GM18868 (cell line): Measurements from ENCODE around the gene TRAK1.

Experiments
- ATAC-seq: cut with Tn5 transposase; IDR thresholded peaks from one replicate; pipeline ENCODE4 v1.9.1; 2021; ENCODE audit warnings: mild to moderate bottlenecking, moderate library complexity; ENCODE audit not compliant: unreplicated experiment

Gene TRAK1, protein sequence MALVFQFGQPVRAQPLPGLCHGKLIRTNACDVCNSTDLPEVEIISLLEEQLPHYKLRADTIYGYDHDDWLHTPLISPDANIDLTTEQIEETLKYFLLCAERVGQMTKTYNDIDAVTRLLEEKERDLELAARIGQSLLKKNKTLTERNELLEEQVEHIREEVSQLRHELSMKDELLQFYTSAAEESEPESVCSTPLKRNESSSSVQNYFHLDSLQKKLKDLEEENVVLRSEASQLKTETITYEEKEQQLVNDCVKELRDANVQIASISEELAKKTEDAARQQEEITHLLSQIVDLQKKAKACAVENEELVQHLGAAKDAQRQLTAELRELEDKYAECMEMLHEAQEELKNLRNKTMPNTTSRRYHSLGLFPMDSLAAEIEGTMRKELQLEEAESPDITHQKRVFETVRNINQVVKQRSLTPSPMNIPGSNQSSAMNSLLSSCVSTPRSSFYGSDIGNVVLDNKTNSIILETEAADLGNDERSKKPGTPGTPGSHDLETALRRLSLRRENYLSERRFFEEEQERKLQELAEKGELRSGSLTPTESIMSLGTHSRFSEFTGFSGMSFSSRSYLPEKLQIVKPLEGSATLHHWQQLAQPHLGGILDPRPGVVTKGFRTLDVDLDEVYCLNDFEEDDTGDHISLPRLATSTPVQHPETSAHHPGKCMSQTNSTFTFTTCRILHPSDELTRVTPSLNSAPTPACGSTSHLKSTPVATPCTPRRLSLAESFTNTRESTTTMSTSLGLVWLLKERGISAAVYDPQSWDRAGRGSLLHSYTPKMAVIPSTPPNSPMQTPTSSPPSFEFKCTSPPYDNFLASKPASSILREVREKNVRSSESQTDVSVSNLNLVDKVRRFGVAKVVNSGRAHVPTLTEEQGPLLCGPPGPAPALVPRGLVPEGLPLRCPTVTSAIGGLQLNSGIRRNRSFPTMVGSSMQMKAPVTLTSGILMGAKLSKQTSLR

GRCh38 chr3:42090973-42091731, at the start of gene TRAK1:
TRAK1 (plus strand) TSS chr3:42091357; CDS start chr3:42091470, 113 bp downstream.
- ATAC-seq, result no peak

- peak; percentile 28 for ATAC-seq
These were observed 48.4 kb upstream of the TRAK1 start for GRCh38 chr3:42042747-42043098.

DNA sequence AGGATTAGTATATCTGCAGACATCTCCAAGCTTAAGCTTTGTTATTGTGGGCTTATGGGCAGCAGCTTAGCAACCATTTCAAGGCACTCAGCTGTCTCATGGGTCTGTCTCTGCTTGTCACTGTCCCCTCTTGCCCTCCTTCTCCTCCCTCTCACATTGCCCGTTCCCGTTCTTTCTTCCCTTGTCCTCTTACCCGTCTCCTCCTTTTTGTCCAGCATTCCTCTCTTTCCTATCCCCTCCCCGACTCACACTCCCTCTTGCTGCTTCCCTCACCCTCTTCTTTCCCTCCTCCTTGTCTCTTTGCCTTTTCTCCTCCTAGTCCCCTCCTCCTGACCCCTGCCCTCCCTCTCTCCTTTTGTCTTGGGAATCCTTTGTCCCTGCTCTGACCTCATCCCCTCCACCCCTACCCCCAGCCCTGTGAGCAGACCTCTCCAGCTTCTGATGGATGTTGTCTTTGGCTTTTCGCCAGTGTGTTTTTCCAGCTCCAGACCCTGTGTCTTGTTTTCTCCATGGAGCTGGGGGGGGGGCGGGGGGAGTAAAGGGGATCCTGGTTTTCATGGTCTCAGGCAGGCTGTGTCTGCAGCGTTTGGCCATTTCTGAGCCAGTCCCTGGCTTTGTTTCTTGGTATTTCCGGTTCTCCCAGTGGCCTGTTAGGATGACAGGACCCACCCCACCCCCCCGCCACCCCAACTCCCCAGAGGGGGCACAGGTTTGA, 47.9 kb upstream of the TRAK1 start:
- ATAC-seq, result peak; percentile 39

DNA sequence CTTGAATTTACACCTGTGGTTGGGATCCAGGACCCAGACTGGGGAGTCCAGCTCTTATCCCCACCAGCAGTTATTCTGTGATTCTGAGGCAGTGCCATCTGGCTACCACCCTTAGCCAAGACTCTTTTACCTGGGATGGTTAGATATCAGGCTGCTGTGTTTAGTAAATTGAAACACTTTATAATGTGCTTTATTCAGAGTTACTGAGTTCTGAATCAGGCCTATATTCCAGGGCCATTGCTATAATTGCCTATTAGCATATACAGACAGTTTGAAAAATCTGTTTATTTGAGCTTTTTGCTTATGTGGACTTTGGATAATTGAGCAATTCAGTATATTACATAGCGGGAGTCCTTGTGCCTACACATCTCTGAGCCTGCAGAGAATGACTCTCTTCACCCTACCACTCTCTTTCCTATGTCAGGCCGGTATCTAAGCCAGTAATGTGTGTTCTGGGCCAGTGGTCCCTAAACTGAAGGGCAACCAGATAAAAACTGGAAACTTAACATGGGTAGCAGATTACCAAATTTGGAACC, 45.4 kb upstream of the TRAK1 start:
- no peak for ATAC-seq

- peak; percentile 46 for ATAC-seq
These were observed 42.6 kb upstream of the TRAK1 start for GRCh38 chr3:42048526-42048925.

DNA sequence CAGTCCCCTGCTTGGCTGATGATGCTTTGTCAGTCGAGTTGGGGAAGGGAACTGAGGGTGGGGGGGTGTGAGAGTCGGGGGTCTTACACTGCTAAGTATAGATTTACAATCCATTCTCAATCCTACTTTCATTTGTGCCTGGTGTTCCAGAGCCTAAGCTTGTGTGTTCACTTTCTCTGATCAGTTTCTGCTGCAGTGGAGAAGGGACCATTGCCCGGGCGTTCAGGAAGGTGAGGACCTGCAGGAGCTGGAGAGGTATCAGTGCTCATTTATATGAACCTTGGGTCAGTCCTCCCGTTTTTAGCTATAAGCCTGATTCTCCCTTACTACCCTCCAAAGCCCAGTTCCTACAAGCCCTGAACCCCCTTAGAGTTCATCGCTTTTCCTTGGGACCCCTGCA, 41.0 kb upstream of the TRAK1 start:
- ATAC-seq, result no peak

GRCh38 chr3:42051384-42052131, 39.6 kb upstream of the TRAK1 start:
- peak; percentile 55 for ATAC-seq

DNA sequence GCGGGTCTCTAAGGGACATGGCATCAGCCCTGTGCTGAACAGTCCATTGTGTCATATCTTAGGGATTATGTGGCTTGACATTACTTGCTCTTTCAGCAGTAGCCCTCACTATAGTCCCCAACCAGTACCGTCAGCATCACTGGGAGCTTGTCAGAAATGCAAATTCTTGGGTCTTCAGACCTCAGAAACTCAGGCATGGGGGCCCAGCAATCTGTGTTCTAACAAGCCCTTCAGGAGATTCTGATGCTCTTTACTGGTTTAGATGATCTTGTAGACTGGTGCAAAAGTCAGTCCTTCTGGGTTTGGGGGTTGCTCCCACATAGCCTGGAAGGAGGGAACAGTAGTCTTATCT, 39.0 kb upstream of the TRAK1 start:
- ATAC-seq, result peak; percentile 48

GRCh38 chr3:42052484-42053351, 38.4 kb upstream of the TRAK1 start:
- ATAC-seq, result no peak

GRCh38 chr3:42053476-42053875, 37.7 kb upstream of the TRAK1 start:
- no peak for ATAC-seq

- no peak for ATAC-seq
These were observed 35.9 kb upstream of the TRAK1 start for GRCh38 chr3:42055291-42055690.

DNA sequence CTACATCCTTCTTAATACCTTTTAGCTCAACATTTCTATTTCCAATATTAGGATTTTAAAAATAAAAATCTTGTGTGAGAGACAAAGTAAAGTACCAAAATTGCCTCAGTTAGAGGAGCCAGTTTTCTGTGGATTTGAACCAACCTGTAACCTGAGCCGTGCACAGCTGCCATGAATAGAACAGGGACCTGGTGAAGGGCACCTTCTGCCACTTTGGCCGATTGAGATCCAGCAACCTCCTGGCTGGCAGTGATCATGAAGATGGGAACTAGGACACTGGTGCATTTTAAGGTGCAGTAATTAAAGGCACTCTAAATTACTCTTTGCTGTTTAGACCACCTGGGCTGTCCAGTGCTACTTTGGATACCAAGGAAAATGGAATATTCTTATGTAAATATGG, 34.3 kb upstream of the TRAK1 start:
- no peak for ATAC-seq

DNA sequence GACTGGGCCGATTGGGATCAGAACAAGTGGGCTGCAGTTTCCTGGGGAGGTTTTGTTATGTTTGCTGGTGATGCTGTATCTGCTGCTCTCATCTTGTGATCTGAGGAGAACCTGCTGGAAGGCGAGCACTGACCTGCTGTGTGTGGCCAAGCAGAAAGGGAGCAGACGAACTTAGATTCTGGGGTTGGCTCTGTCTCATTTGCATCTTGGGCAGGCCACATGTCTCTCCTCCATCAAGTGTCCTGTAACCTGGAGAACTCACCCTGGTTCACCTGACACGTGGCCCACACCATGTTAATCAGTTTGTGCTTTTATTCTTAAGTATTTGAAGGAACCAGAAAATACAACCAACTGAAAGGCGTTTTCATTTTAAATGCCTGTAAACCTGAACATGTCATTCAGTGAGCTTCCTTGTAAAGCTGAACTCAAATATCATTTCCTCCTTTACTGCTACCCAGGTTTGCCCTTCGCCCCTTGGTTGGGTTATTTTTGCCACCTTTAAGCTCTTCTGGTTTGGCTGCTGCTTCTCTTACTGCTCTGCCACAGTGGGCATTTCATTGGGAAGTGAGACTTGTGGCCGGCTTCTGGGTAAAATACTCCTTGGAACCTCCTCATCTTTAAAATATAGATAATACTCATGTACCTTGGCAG, 33.5 kb upstream of the TRAK1 start:
- peak; percentile 76 for ATAC-seq

DNA sequence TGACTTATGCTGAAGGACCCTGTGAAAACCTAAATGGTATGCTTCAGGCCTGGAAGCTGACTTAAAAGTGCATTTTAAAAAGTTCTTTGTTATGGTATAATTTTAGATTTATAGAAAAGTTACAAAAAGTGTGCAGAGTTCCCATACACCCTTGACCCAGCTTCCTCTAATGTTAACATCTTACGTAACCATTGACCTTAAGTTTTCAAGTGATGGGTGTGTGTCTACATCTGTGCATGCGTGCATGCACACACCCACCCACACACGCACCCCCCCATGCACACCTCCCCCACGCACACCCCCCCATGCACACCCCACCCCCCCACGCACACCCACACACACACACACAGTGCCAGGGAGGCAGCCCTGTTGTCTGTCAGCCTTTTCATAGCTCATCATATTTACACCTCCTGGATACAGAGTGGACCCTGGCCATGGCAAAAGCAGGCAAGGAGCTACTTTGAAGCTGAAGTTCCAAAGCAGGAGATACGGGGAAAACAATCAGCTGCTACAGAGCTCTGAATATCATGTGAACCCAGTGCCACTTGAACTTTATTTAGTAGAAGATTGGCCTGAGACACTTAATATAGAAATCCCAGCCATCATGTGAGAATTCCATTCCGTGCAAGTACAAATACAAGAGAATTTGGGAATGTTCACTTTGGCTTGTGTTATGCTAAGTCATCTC, 30.0 kb upstream of the TRAK1 start:
- ATAC-seq, result no peak

DNA sequence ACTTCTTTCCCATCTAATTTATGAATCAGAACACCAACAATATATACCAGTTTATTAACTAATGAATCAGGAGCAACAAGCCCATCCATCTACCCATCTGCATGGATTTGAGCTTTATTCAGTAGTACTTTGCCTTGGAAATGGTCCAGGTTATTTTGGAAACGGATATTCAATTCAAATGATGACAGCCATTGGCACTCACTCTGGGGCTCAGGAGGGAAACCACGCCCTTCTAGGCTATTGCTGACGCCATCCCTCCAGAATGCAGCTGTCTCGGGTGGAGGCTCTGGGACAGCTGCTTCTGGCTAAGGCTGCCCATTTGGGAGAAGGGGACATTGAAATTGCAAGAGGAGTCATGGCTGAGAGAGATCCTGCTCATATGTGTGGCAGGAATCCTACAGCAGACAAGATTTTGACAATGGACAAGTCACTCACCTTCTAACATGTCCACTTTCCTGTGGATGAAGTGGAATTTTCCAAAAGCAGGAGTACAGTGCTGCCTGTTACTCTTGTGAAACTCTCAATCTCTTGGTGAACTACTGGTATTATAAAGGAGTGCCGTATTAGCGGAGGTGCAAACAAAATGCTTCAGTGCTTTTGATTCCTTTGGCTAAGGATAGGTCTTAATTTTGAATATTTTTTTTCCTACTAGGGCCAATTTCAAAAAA, 29.3 kb upstream of the TRAK1 start:
- no peak for ATAC-seq

GRCh38 chr3:42062464-42062863, 28.7 kb upstream of the TRAK1 start:
- ATAC-seq, result no peak

GRCh38 chr3:42063888-42064287, 27.3 kb upstream of the TRAK1 start:
- ATAC-seq, result no peak
